Retinal pigment epithelial cell (primary cell): ENCODE results near the gene NFX1.

Source experiments
- DNase-seq: peaks from one replicate; pipeline ENCODE4 v3.0.0-alpha.2; 2010; ENCODE audit warnings: low read depth
- H3K4me3 ChIP-seq: 2 replicates; pipeline ENCODE4 v1.5.1; 2011; ENCODE audit warnings: mild to moderate bottlenecking, low read length, control low read depth, moderate library complexity
- TF ChIP-seq, protein P1 (sequence below): conservative IDR thresholded peaks from 2 replicates; pipeline ENCODE4 v1.5.1; 2011; ENCODE audit warnings: low read depth, low read length, control low read depth, inconsistent platforms

The NFX1 gene

DNA sequence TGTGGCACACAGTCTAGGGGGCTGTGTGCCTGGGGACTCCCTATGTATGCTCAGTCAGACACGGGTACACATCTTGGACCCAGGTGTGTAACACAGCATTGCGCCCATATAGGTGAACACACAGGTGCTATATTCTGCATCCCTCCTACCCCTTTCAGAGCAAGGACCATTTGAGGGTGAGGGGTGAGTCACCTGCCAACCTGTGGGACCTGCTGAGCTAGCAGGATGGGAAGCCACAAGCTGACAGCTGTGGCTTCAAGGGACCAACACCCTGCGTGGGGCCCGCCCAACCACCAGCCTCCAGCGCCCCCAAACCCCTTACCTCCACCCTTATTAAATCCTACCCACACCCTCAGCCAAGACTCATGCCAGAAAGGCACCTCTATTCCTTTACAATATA lies 126.7 kb downstream of the NFX1 start:
- no peak for DNase-seq
- TF ChIP-seq, protein P1, sequence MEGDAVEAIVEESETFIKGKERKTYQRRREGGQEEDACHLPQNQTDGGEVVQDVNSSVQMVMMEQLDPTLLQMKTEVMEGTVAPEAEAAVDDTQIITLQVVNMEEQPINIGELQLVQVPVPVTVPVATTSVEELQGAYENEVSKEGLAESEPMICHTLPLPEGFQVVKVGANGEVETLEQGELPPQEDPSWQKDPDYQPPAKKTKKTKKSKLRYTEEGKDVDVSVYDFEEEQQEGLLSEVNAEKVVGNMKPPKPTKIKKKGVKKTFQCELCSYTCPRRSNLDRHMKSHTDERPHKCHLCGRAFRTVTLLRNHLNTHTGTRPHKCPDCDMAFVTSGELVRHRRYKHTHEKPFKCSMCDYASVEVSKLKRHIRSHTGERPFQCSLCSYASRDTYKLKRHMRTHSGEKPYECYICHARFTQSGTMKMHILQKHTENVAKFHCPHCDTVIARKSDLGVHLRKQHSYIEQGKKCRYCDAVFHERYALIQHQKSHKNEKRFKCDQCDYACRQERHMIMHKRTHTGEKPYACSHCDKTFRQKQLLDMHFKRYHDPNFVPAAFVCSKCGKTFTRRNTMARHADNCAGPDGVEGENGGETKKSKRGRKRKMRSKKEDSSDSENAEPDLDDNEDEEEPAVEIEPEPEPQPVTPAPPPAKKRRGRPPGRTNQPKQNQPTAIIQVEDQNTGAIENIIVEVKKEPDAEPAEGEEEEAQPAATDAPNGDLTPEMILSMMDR = no peak
- H3K4me3 ChIP-seq = no peak overlapping the region

DNA sequence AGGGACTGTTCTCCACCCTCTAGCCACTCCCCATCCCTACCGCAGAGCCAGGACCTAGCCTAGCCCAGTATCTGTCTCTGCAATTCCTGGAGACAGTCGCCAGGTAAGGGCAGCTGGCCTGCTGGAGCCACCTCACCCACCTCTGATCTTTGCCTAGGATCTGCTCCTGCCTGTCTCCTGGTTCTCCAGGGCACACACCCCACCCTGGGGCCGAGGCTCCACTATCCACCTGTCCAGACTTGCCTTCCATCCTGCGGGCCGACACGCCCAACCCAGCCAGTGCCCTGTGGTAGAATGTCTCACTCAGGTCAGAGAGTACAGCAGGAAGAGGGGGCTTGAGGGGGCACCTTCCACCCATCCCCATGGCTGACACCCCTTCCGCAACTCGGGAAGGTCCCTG lies 127.8 kb downstream of the NFX1 start:
- TF ChIP-seq, protein P1 = no peak
- no peak overlapping the region for H3K4me3 ChIP-seq
- DNase-seq = no peak

DNA sequence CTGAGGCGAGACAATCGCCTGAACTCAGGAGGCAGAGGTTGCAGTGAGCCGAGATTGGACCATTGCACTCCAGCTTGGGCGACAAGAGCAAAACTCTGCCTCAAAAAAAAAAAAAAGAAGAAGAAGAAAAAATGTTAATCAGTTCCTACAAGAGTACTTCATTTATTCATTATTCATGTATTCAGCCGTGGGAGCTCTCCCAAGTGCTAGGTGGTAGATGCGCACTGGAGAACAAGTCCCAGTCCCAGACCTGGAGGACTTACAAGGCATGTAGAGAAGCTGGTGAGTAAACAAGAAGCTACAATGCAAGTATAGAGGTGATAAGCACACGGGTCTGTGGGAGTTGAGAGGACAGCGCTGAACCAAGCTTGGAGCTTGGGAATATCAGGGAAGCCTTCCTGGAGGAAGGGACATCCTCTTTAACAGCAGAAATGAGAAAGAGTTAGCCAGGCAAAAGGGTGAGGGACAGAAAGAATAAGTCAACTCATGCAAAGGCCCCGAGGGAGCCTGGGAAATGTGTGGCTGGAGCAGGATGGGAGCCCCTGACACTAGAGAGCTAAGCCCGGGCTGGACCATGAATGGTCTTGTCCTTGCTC lies 129.5 kb downstream of the NFX1 start:
- no peak overlapping the region for H3K4me3 ChIP-seq

More for the DNA sequence above, 129.5 kb downstream of the NFX1 start:
- TF ChIP-seq, protein P1 = no peak
- no peak for DNase-seq
